ENCODE results near the gene SLC13A3.

SLC13A3 gene

GRCh38 chr20:46637427-46638133 lies 13.7 kb downstream of the SLC13A3 start:
- no peak for DNase-seq (ENCODE audit: extremely low read depth, low read depth)
- TF ChIP-seq CTCF (IDR thresholded peaks at IDR 0.05; ENCODE audit: low read depth, low read length) = no peak

GRCh38 chr20:46637020-46637419 lies 14.2 kb downstream of the SLC13A3 start:
- DNase-seq (ENCODE audit: extremely low read depth, low read depth) = no peak
- no peak for TF ChIP-seq CTCF (IDR thresholded peaks at IDR 0.05; ENCODE audit: low read depth, low read length)

- TF ChIP-seq CTCF (IDR thresholded peaks at IDR 0.05; ENCODE audit: low read depth, low read length) = no peak
- no peak for DNase-seq (ENCODE audit: extremely low read depth, low read depth)
Observed at GRCh38 chr20:46636514-46636913, 14.7 kb downstream of the SLC13A3 start.

- DNase-seq (ENCODE audit: extremely low read depth, low read depth) = no peak
- no peak for TF ChIP-seq CTCF (IDR thresholded peaks at IDR 0.05; ENCODE audit: low read depth, low read length)
Observed at GRCh38 chr20:46635514-46636136, 15.6 kb downstream of the SLC13A3 start.

- no peak for DNase-seq (ENCODE audit: extremely low read depth, low read depth)
- TF ChIP-seq CTCF (IDR thresholded peaks at IDR 0.05; ENCODE audit: low read depth, low read length) = no peak
Observed at GRCh38 chr20:46634528-46634927, 16.7 kb downstream of the SLC13A3 start.

- no peak for DNase-seq (ENCODE audit: extremely low read depth, low read depth)
- TF ChIP-seq CTCF (IDR thresholded peaks at IDR 0.05; ENCODE audit: low read depth, low read length) = no peak
Observed at GRCh38 chr20:46631874-46632446, 19.3 kb downstream of the SLC13A3 start.

- TF ChIP-seq CTCF (IDR thresholded peaks at IDR 0.05; ENCODE audit: low read depth, low read length) = no peak
- no peak for DNase-seq (ENCODE audit: extremely low read depth, low read depth)
Observed at GRCh38 chr20:46631212-46631869, 19.9 kb downstream of the SLC13A3 start.

Measured in AG09319 (cell line).